ENCODE results near the gene CCNYL1. TPM values are rescaled to one million over a fixed set of nuclear protein-coding genes. Genes with fewer than 3 reads are reported as not detected.

CCNYL1 gene
- total RNA-seq, 1 experiment from 2014 or later = 21.8 TPM

DNA sequence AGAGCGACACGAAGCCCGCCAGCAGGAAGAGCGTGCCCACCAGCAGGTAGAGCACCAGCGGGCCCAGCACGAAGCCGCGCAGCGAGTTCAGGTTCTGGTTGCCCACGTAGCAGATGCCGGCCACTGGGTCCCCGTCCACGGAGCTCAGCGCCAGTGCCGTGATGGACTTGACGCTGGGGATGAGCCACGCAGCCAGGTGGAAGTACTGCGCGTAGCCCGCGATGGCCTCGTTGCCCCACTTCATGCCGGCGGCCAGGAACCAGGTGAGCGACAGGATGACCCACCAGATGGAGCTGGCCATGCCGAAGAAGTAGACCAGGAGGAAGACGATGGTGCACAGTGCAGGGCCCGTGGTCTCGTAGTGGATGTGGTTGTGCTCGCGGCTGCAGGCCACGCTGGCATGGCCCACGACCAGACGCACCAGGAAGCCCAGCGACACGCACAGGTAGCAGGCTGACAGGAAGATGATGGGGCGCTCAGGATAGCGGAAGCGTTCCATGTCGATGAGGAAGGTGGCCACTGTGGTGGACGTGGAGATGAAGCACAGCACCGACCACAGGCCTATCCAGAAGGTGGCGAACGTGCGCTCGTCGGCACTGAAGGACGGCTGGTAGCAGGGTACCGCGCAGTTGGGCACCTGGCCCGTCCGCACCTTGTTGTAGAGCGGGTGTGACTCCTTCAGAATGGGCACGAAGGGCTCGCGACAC lies 56.2 kb downstream of the CCNYL1 start:
- peak in 1 of 2 experiments; percentile 21 for DNase-seq
- no peaks in the 10 kb centered on the region for H4K20me1 ChIP-seq (ENCODE audit: insufficient read depth)
- H3K9me2 ChIP-seq (ENCODE audit: insufficient read depth) = no peaks in the 10 kb centered on the region
- no peaks in the 10 kb centered on the region for H3K36me3 ChIP-seq (ENCODE audit: low read depth)
- peaks cover 21% of the 10 kb centered on the region for H3K4me1 ChIP-seq (replicated peaks; ENCODE audit: insufficient read depth)
- intact Hi-C loops (cut with micrococcal nuclease; ENCODE audit: unreplicated experiment) = loop anchor here (2.0 to 5.0 kb wide), 3 partner anchors 60 to 295 kb away; no protein-coding TSS in a partner anchor
- 0 out of 2 replicates have a peak, but pooled peaks cover 3% of the 10 kb centered on the region for H3F3A ChIP-seq (ENCODE audit: insufficient read depth, low read depth)
- BruUV-seq (replicated peaks) = no TSS peak
- H2AFZ ChIP-seq = peak overlapping the region; percentile 93
- H3K27ac ChIP-seq = no peak overlapping the region
- POLR2A ChIA-PET (ENCODE audit: unreplicated experiment) = no interaction called here
- H3K9me3 ChIP-seq (ENCODE audit: insufficient read depth, low read depth) = no peaks in the 10 kb centered on the region
- CTCF ChIA-PET = no interaction called here
- no peak for TF ChIP-seq EZH2 (IDR thresholded peaks at IDR 0.05; ENCODE audit: low read depth)
- TF ChIP-seq, protein P1, sequence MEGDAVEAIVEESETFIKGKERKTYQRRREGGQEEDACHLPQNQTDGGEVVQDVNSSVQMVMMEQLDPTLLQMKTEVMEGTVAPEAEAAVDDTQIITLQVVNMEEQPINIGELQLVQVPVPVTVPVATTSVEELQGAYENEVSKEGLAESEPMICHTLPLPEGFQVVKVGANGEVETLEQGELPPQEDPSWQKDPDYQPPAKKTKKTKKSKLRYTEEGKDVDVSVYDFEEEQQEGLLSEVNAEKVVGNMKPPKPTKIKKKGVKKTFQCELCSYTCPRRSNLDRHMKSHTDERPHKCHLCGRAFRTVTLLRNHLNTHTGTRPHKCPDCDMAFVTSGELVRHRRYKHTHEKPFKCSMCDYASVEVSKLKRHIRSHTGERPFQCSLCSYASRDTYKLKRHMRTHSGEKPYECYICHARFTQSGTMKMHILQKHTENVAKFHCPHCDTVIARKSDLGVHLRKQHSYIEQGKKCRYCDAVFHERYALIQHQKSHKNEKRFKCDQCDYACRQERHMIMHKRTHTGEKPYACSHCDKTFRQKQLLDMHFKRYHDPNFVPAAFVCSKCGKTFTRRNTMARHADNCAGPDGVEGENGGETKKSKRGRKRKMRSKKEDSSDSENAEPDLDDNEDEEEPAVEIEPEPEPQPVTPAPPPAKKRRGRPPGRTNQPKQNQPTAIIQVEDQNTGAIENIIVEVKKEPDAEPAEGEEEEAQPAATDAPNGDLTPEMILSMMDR (conservative IDR thresholded peaks at IDR 0.05) = peak; percentile 38; the same call in 1 of the 2 replicates
- peak overlapping the region; percentile 71 for H3K4me3 ChIP-seq
- H3K27me3 ChIP-seq (ENCODE audit: insufficient read depth, low read depth) = no peaks in the 10 kb centered on the region
- peaks cover 36% of the 10 kb centered on the region for H3K79me2 ChIP-seq (ENCODE audit: low read depth)
- peak overlapping the region; percentile 81 for H3K4me2 ChIP-seq

DNA sequence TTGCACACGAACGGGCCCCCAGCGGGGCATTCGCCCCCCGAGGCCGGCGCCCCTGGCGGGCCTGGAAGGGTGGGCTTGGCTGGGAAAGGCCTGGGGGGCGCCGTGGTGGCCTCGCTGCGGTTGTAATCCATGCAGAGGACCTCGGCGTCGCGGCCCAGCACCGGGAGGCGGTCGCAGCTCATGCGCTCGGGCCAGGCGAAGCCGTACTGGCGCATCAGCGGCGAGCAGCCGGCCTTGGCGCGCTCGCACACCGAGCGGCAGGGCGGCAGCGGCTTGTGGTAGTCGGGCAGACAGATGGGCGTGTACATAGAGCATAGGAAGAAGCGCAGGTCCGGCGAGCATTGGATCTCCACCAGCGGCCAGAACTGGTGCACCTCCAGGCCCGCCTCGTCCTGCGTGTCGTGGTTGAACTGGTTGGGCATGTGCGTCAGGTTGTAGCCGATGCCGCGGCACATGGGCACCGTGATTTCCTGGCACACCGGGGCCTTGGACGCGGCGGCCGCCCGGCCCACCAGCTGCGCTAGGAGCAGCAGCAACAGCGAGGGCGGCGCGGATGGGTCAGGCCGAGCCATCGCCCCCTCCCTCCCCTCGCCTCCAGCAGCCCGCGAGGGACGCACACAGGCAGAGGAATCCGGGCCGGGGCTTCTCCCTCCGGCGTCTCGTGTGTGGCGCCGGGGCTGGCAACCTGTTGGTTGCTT lies 56.9 kb downstream of the CCNYL1 start:
- no peaks in the 10 kb centered on the region for H3K27me3 ChIP-seq (ENCODE audit: insufficient read depth, low read depth)
- no peaks in the 10 kb centered on the region for H4K20me1 ChIP-seq (ENCODE audit: insufficient read depth)
- peaks cover 36% of the 10 kb centered on the region for H3K79me2 ChIP-seq (ENCODE audit: low read depth)
- intact Hi-C loops (cut with micrococcal nuclease; ENCODE audit: unreplicated experiment) = loop anchor here (2.0 to 5.0 kb wide), 3 partner anchors 59 to 294 kb away; no protein-coding TSS in a partner anchor
- TSS peak; percentile 20 for BruUV-seq (replicated peaks)
- peak overlapping the region; percentile 93 for H2AFZ ChIP-seq
- H3K9me3 ChIP-seq (ENCODE audit: insufficient read depth, low read depth) = no peaks in the 10 kb centered on the region
- no peak overlapping the region for H3K27ac ChIP-seq
- H3F3A ChIP-seq (ENCODE audit: insufficient read depth, low read depth) = 0 out of 2 replicates have a peak, but pooled peaks cover 3% of the 10 kb centered on the region
- H3K9me2 ChIP-seq (ENCODE audit: insufficient read depth) = no peaks in the 10 kb centered on the region
- H3K4me2 ChIP-seq = peak overlapping the region; percentile 81
- peak overlapping the region; percentile 71 for H3K4me3 ChIP-seq
- H3K36me3 ChIP-seq (ENCODE audit: low read depth) = no peaks in the 10 kb centered on the region
- POLR2A ChIA-PET (ENCODE audit: unreplicated experiment) = no interaction called here
- peak; percentile 39 to 60 for DNase-seq
- H3K4me1 ChIP-seq (replicated peaks; ENCODE audit: insufficient read depth) = peaks cover 21% of the 10 kb centered on the region
- TF ChIP-seq, protein P1 (conservative IDR thresholded peaks at IDR 0.05) = no peak
- no peak for TF ChIP-seq EZH2 (IDR thresholded peaks at IDR 0.05; ENCODE audit: low read depth)
- CTCF ChIA-PET = interaction anchor here (1.7 kb wide), 1 partner anchor 206 kb away, joined by 5 read pairs; no protein-coding TSS in a partner anchor

DNA sequence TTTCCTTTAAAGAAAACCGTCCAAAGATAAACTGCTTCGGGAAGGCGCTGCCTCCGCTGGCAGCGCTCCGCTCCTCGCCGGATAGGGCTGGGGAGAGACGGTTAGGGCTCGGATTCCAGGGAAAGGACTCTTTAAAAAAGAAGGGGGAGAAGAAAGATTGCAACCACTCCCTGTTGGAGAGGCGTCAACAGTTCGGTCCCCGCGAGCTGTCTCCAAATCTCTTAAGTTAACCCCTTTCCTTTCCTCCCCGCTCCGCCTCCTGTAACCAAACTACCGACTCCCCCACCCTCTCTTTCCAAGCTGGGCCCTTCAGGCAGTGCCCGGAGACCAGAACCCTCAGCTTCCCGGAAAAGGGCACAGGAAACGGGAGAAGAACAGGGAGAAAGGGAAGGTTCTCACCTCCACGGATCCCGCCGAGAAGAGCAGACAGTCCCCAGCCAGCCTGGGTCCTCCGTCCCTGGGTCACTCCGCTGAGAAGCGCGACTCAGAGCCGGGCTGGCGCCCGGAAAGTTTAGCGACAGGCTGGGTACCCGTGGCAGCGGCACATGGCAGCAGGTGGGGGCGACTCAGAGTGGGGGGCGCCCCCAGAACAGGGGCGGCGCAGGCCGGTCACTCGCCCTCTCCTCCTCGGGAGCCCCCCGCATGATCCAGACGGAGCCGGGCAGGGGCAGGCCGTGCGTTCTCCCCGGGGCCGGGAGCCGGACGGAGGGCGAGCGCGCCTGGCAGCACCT lies 57.6 kb downstream of the CCNYL1 start:
- TF ChIP-seq, protein P1 (conservative IDR thresholded peaks at IDR 0.05) = no peak
- TF ChIP-seq EZH2 (IDR thresholded peaks at IDR 0.05; ENCODE audit: low read depth) = no peak
- peak in 1 of 2 experiments; percentile 36 for DNase-seq
- Histone ChIP-seq H3K9me3 (ENCODE audit: insufficient read depth, low read depth) (no peaks in the 10 kb centered on the region), H3K4me3 (peak overlapping the region; percentile 71), H3F3A (ENCODE audit: insufficient read depth, low read depth) (0 out of 2 replicates have a peak, but pooled peaks cover 3% of the 10 kb centered on the region), H2AFZ (peak overlapping the region; percentile 93), H4K20me1 (ENCODE audit: insufficient read depth) (no peaks in the 10 kb centered on the region), H3K27ac (0 out of 2 replicates have a peak overlapping the region, but pooled peaks have one; percentile 20), H3K79me2 (ENCODE audit: low read depth) (peaks cover 29% of the 10 kb centered on the region), H3K4me1 (replicated peaks; ENCODE audit: insufficient read depth) (peaks cover 21% of the 10 kb centered on the region), H3K4me2 (peak overlapping the region; percentile 81), H3K9me2 (ENCODE audit: insufficient read depth) (no peaks in the 10 kb centered on the region), H3K36me3 (ENCODE audit: low read depth) (no peaks in the 10 kb centered on the region), H3K27me3 (ENCODE audit: insufficient read depth, low read depth) (no peaks in the 10 kb centered on the region)
- intact Hi-C loops (cut with micrococcal nuclease; ENCODE audit: unreplicated experiment) = loop anchor here (1.0 to 5.0 kb wide), 5 partner anchors 42 to 294 kb away; no protein-coding TSS in a partner anchor
- BruUV-seq (replicated peaks) = no TSS peak
- POLR2A ChIA-PET (ENCODE audit: unreplicated experiment) = interaction anchor here (0.6 kb wide), 1 partner anchor 203 kb away, joined by 5 read pairs; no protein-coding TSS in a partner anchor
- CTCF ChIA-PET = interaction anchor here (1.7 kb wide), 1 partner anchor 205 kb away, joined by 5 read pairs; no protein-coding TSS in a partner anchor

Measured in PC-9 (cell line).